8988T (cell line): ENCODE results near the gene GPBP1.
"Not testable (repeated sequence)": the region's sequence is repeated elsewhere in the genome, so short reads cannot be mapped to it uniquely, and the experiment has no call there.

Experiments
- DNase-seq: peaks from one replicate; pipeline ENCODE4 v3.0.0; 2011

Gene GPBP1

DNA sequence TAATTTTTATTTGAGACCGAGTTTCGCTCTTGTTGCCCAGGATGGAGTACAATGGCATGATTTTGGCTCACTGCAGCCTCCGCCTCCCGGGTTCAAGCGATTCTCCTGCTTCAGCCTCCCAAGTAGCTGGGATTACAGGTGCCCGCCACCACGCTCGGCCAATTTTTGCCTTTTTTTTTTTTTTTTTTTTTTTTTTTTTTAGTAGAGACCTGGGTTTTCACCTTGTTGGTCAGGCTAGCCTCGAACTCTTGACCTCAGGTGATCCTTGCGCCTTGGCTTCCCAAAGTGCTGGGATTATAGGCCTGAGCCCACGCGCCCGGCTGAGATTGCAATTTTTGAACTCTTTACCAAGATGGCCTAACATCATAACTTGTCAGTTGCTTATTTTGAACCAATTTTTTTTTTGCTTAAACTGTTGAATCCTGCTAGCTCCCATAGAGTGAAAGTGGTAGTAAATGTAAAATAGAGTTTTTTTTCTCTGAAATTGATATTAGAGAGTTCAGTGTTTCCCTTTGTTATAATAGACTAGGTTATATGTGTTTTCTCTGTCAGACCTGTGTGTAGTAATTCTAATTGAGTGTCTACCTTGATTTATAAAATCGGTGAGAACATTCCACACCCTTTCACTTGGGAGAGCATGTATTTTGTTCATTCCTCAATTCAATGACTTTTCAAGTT, 3.8 kb downstream of the GPBP1 start:
- no peak for DNase-seq

DNA sequence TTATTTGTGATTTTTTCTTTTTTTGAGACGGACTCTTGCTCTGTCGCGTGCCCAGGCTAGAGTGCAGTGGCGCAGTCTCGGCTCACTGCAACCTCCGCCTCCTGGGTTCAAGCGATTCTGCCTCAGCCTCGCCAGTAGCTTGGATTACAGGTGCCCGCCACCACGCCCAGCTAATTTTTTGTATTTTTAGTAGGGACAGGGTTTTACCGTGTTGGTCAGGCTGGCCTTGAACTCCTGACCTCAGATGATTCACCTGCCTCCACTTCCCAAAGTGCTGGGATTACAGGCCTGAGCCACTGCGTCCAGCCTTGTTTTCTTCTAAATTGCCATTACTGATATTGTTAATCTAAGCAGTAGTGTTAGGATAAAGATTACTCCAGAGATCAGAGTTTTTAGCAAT, 4.4 kb downstream of the GPBP1 start:
- not testable (repeated sequence) for DNase-seq

GRCh38 chr5:57179262-57180200, 5.7 kb downstream of the GPBP1 start:
- no peak for DNase-seq

DNA sequence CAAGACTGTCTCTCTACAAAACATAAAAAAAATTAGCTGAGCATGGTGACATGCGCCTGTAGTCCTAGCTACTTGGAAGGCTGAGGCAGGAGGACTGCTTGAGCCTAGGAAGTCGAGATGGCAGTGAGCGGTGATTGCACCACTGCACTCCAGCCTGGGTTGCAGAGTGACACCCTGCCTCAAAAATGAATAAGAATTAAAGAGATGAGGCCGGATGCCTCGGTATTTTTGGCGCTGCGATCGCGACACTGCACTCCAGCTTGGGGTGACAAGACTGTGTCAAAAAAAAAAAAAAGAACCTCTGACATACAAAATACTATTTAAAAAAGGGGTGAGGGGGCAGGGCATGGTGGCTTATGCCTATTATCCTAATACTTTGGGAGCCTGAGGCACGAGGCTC, 7.3 kb downstream of the GPBP1 start:
- no peak for DNase-seq

DNA sequence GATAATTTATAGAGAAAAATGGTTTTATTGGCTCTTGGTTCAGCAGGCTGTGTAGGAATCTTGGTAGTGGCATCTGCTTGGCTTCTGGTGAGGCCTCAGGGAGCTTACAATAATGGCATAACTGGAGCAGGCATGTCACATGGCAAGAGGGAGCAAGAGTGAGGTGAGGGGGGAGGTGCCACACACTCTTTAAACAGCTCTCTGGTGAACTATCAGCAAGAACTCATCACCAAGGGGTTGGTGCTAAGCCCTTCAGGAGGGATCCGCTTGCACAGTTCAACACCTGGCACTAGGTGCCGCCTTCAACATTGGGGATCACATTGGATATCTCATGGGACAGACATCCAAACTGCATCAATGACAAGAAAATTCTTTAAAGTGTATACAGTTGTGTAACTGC, 10.5 kb downstream of the GPBP1 start:
- DNase-seq = no peak

GRCh38 chr5:57185313-57185712, 11.5 kb downstream of the GPBP1 start:
- DNase-seq = no peak

DNA sequence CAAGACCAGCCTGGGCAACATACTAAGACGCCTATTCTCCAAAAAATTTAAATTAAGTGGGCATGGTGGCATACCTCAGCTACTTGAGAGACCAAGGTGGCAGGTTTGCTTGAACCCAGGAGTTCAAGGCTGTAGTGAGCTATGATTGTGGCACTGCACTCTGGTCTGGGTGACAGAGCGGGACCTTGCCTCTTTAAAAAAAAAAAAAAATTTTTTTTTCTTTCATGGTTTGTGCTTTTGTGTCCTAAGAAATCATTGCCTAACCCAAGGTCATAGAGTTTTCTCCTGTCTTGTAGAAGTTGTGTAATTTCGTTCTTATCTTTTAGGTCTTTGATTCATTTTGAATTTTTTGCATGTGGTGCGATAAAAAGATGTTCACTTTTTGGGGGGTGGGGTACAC, 12.3 kb downstream of the GPBP1 start:
- no peak for DNase-seq

GRCh38 chr5:57187977-57188376, 14.1 kb downstream of the GPBP1 start:
- not testable (repeated sequence) for DNase-seq

- no peak for DNase-seq
Measured at GRCh38 chr5:57189515-57189914, 15.7 kb downstream of the GPBP1 start.

DNA sequence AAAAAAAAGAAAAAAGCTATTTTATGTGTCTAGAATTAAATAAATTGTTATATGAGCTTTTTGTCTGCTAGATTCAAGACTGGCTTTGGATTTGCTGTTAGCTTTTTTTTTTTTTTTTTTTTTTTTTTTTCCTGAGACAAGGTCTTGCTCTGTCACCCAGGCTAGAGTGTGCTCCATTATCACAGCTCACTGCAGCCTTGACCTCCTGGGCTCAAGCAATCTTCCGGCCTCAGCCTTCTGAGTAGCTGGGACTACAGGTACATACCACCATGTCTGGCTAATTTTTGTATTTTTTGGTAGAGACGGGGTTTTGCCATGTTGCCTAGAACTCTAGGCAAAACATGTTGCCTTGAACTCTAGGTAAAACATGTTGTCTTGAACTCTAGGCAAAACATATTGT, 16.7 kb downstream of the GPBP1 start:
- DNase-seq = no peak

DNA sequence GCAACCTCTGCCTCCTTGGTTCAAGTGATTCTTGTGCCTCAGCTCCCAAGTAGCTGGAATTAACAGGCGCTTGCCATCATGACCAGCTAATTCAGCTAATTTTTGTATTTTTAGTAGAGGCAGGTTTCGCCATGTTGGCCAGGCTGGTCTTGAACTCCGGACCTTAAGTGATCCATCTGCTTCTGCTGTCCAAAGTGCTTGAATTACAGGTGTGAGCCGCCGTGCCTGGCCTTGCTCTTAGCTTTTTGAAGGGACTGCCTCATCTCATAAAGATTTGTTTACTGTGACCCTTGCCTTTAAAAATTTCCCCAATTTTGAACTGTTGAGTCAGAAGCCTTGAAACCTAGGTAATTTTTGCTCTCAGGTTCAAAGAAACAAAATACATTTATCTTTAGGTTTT, 17.3 kb downstream of the GPBP1 start:
- DNase-seq = no peak

DNA sequence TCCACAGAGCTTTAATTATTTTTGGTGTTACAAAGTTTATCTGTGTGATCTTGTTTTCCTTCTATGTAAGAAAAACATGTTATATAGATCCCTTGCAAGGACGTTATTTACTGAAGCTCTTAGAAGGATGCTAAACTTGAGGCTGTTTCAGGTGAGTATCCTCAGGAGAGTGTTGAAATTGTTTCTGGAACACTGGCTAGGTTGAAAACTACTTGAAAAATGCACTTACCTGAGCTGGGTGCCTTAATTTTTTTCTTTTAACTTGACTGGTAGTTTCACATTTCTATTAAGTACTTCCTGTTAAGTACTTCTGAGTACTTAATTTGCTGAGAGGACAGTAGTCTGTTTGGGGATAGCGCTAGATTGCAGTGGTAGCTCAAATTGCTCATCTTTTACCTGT, 18.1 kb downstream of the GPBP1 start:
- DNase-seq = no peak

DNA sequence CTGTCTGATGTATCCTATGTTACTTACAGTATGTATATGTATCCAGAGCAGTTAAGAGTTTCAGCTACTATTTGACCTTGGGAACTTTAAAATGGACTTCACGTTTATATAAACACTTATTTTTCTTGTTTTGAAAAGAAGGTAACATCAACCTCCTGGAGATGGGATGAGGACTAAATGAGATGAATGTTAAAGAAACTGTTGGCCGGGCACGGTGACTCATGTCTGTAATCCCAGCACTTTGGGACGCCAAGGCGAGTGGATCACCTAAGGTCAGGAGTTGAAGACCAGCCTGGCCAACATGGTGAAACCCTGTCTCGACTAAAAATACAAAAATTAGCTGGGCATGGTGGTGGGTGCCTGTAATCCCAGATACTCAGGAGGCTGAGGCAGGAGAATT, 19.0 kb downstream of the GPBP1 start:
- not testable (repeated sequence) for DNase-seq

DNA sequence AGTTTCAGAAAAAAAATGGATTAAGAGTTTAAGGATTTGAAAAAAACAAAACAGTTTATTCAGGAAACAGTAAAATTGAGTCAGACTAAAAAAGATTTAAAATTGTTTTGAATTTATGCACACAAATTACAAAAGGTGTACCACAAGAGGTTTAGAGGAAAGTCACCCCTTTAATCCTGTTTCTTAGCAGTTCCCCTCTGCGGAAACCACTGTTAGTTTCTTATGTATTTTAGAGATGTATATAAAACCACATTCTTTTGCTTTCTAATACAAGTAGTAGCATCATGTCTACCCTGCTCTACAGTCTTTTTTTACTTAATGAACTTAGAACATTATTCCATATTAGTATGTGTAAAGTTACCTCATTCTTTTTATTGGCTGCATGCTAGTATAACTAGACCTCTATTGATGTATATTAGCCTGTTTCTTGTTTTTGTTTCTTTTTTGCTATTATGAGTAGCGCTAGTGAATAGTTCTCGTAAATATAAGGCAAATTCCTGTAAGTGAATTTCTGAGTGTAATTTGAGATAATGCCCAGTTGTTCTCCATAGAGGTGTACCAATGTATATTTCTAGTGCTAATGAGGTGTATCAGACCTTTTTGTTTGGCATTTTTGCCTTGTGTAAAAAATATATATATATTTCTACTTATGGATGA, 20.0 kb downstream of the GPBP1 start:
- no peak for DNase-seq

DNA sequence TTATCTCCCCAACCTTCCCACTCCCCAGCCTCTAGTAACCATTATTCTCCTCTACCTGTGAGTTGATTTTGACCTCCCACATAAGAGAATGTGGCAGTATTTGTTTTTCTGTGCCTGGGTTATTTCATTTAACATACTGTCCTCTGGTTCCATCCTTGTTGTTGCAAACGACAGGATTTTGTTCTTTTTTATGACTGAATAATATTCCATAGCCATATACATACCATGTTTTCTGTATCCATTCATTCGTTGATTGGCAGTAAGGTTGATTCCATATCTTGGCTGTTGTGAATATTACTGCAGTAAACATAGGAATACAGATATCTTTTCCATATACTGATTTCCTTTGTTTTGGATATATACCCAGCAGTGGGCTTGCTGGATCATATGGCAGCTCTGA, 20.8 kb downstream of the GPBP1 start:
- no peak for DNase-seq

DNA sequence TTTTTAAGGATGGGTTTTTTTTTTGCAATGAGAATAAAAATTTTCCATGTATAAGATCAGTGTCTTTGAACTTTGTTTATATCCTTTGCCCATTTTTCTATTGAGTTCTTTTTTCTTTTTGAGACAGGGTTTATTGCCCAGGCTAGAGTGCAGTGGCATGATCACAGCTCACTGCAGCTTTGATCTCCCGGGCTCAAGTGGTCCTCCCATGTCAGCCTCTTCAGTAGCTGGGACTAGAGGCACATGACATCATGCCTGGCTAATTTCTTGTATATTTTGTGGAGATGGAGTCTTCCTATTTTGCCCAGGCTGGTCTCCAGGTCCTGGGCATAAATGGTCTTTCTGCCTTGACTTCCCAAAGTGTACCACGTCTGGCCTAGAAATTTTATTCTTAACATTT, 21.2 kb downstream of the GPBP1 start:
- DNase-seq = no peak

DNA sequence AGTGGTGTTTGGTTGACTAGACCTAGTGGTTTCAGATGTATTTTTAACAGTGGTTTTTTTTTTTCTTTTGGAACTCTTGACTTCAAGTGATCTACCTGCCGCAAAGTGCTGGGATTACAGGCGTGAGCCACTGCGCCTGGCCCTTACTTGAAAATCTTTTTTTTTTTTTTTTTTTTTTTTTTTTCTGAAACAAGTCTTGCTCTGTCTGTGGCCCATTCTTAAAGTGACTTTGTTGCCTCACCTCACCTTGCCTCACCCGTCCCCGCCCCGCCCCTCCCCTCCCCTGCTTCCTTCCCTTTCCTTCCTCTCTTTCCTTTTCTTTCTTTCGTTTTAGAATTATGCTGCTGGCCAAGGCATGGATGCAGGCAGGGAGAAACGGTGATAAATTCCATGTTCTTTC, 26.0 kb downstream of the GPBP1 start:
- DNase-seq = no peak

GRCh38 chr5:57202811-57203210, 29.0 kb downstream of the GPBP1 start:
- DNase-seq = no peak

- DNase-seq = no peak
Measured at GRCh38 chr5:57207007-57207653, 33.3 kb downstream of the GPBP1 start.

DNA sequence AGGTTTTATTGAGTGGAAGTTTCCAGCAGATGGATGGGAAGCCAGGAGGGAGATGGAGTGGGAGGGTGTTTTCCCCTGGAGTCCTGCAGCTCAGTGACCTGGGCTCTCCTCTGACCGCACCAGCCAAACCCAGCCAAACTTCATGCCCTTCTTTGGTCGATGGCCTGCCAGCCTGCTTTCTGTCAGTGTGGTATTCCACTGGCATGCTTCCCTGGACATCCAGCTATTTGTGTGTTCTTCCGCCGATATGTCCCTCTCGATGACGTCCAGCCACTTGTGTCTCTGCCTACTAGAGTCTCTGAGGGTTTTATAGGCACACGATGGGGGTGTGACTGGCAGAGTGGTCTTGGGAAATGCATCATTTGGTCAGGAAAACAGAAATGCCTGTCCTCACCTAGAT, 33.8 kb downstream of the GPBP1 start:
- no peak for DNase-seq

GRCh38 chr5:57209316-57210040, 35.6 kb downstream of the GPBP1 start:
- no peak for DNase-seq

DNA sequence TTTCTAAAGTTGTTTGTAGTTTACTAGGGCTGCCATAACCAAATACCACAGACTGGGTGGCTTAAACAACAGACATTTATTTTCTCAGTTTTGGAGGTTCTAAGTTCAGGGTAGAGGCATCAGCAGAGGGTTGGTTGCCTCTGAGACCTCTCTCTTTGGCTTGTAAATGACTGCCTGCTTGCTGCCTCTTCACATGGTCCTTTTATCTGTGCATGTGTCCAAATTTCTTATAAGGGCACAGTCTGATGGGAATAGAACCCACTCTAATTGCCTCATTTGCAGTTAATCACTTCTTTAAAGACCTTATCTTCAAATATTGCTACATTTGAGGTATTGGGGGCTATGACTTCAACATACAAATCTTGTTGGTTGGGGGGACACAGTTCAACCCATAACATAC, 36.8 kb downstream of the GPBP1 start:
- DNase-seq = no peak

- DNase-seq = no peak
Measured at GRCh38 chr5:57211039-57211438, 37.2 kb downstream of the GPBP1 start.
